Osteoblast (primary cell): Measurements from ENCODE around the gene COPG1. TPM values are rescaled to one million over a fixed set of nuclear protein-coding genes. Genes with fewer than 3 reads are reported as not detected.
"Not testable (repeated sequence)": the region's sequence is repeated elsewhere in the genome, so short reads cannot be mapped to it uniquely, and the experiment has no call there.

Source experiments
- DNase-seq: peaks from one replicate; pipeline ENCODE4 v3.0.0; 2011; ENCODE audit warnings: low spot score, mixed read lengths; ENCODE audit not compliant: insufficient read length; ENCODE audit errors: missing footprints
- H2AFZ ChIP-seq: 2 replicates; pipeline ENCODE4 v1.6.0; 2011; ENCODE audit warnings: mild to moderate bottlenecking, low read length
- H3K27ac ChIP-seq: 2 replicates; pipeline ENCODE4 v1.5.1; 2011; ENCODE audit warnings: mild to moderate bottlenecking, low read depth, low read length, moderate library complexity
- H3K27me3 ChIP-seq: 2 replicates; pipeline ENCODE4 v1.6.0; 2012; ENCODE audit warnings: mild to moderate bottlenecking, control low read depth, inconsistent platforms, low read length, moderate library complexity; ENCODE audit not compliant: insufficient read depth
- H3K36me3 ChIP-seq: 2 replicates; pipeline ENCODE4 v1.5.1; 2011; ENCODE audit warnings: mild to moderate bottlenecking, low read length, control low read depth, moderate library complexity; ENCODE audit not compliant: insufficient read depth
- H3K4me1 ChIP-seq: 2 replicates; pipeline ENCODE4 v1.5.1; 2011; ENCODE audit warnings: mild to moderate bottlenecking, low read length, control low read depth, moderate library complexity; ENCODE audit not compliant: insufficient read depth
- H3K4me2 ChIP-seq: 2 replicates; pipeline ENCODE4 v1.6.0; 2011; ENCODE audit warnings: mild to moderate bottlenecking, low read length; ENCODE audit not compliant: insufficient read depth
- H3K4me3 ChIP-seq: fragments of 200-600 bp; sonication (generic); 3 replicates; pipeline ENCODE4 v1.5.1; 2012; ENCODE audit warnings: mild to moderate bottlenecking, low read length, inconsistent platforms; ENCODE audit not compliant: insufficient read depth
- H3K79me2 ChIP-seq: 2 replicates; pipeline ENCODE4 v1.6.0; 2012; ENCODE audit warnings: mild to moderate bottlenecking, low read length, control low read depth, inconsistent platforms; ENCODE audit not compliant: insufficient read depth
- H3K9me3 ChIP-seq: 2 replicates; pipeline ENCODE4 v1.5.1; 2011; ENCODE audit warnings: low read depth, low read length, control low read depth
- H4K20me1 ChIP-seq: 2 replicates; pipeline ENCODE4 v1.6.0; 2012; ENCODE audit warnings: mild to moderate bottlenecking, low read length, control low read depth; ENCODE audit not compliant: insufficient read depth
- CTCF ChIP-seq: IDR thresholded peaks from 2 replicates; pipeline ENCODE4 v1.5.1; 2011; ENCODE audit warnings: mild to moderate bottlenecking, low read depth, low read length, moderate library complexity; ENCODE audit errors: extremely low read depth
- total RNA-seq: library from RNA; depleted of rRNA; stranded (reverse); fragments of >200 nt; gene quantifications from 2 replicates; pipeline ENCODE4 v1.2.3, GENCODE V29; 2012

Gene COPG1
- total RNA-seq, 1 donor: 297 TPM

GRCh38 chr3:129240436-129240835 lies 9.0 kb upstream of the COPG1 start:
- H2AFZ ChIP-seq: no peak overlapping the region
- H3K27ac ChIP-seq: no peak overlapping the region
- no peak overlapping the region for H3K4me2 ChIP-seq
- DNase-seq: no peak
- no peaks in the 10 kb centered on the region for H3K36me3 ChIP-seq
- no peaks in the 10 kb centered on the region for H3K9me3 ChIP-seq
- TF ChIP-seq CTCF: no peak
- H3K27me3 ChIP-seq: no peaks in the 10 kb centered on the region
- no peaks in the 10 kb centered on the region for H4K20me1 ChIP-seq
- H3K79me2 ChIP-seq: peaks cover 3% of the 10 kb centered on the region
- H3K4me1 ChIP-seq: peaks cover 5% of the 10 kb centered on the region
- no peak overlapping the region for H3K4me3 ChIP-seq

- Histone ChIP-seq H3K27me3 (no peaks in the 10 kb centered on the region), H3K27ac (peak overlapping the region; percentile 79), H2AFZ (peak overlapping the region; percentile 67), H3K4me2 (peak overlapping the region; percentile 70), H3K79me2 (peaks cover 35% of the 10 kb centered on the region), H3K4me3 (peak overlapping the region; percentile 34), H4K20me1 (no peaks in the 10 kb centered on the region), H3K36me3 (no peaks in the 10 kb centered on the region), H3K9me3 (no peaks in the 10 kb centered on the region), H3K4me1 (peaks cover 15% of the 10 kb centered on the region)
- TF ChIP-seq CTCF: no peak
- DNase-seq: peak; percentile 26
These were observed 4.3 kb upstream of the COPG1 start for GRCh38 chr3:129245141-129245540.

GRCh38 chr3:129245641-129246306 lies 3.6 kb upstream of the COPG1 start:
- Histone ChIP-seq H3K4me2 (peak overlapping the region; percentile 70), H3K79me2 (peaks cover 41% of the 10 kb centered on the region), H2AFZ (peak overlapping the region; percentile 67), H3K4me3 (peak overlapping the region; percentile 34), H3K27ac (peak overlapping the region; percentile 79), H3K4me1 (peaks cover 20% of the 10 kb centered on the region)
- not testable (repeated sequence) for H4K20me1 ChIP-seq, H3K9me3 ChIP-seq, H3K36me3 ChIP-seq, H3K27me3 ChIP-seq
- peak; percentile 98 for TF ChIP-seq CTCF
- DNase-seq: peak; percentile 97

GRCh38 chr3:129246636-129247035 lies 2.8 kb upstream of the COPG1 start:
- no peak overlapping the region for H3K4me3 ChIP-seq
- no peaks in the 10 kb centered on the region for H3K27me3 ChIP-seq
- H3K4me1 ChIP-seq: peaks cover 20% of the 10 kb centered on the region
- H2AFZ ChIP-seq: no peak overlapping the region
- peaks cover 45% of the 10 kb centered on the region for H3K79me2 ChIP-seq
- H3K9me3 ChIP-seq: no peaks in the 10 kb centered on the region
- H3K36me3 ChIP-seq: peaks cover 3% of the 10 kb centered on the region
- H3K27ac ChIP-seq: no peak overlapping the region
- DNase-seq: no peak
- no peak overlapping the region for H3K4me2 ChIP-seq
- TF ChIP-seq CTCF: no peak
- H4K20me1 ChIP-seq: no peaks in the 10 kb centered on the region
